A549 (cell line): ENCODE results near the gene PKP2. TPM values are rescaled to one million over a fixed set of nuclear protein-coding genes. Genes with fewer than 3 reads are reported as not detected.

Experiments
- ATAC-seq, 2 experiments: fragments of 200-7000 bp in 1 of 2; fragments of >200 bp in 1 of 2; cut with Nextera tagmentation in 1 of 2; cut with Tn5 transposase in 1 of 2; 3 replicates each; pipeline versions ENCODE4 v1.8.0 to v1.9.1; 2018 to 2020; ENCODE audit warnings: mild to moderate bottlenecking in 1 of 2, moderate library complexity in 1 of 2
- CTCF ChIA-PET: fragments of 300-600 bp; sonication (Branson Sonifier 250); formaldehyde crosslinking; extraction: SDS; loops from one replicate; lab custom pipeline; 2021; ENCODE audit warnings: antibody characterized with exemption, inconsistent platforms; lab: Yijun Ruan, JAX
- POLR2A ChIA-PET: fragments of 350-600 bp; formaldehyde crosslinking; extraction: SDS; loops from one replicate; lab custom pipeline; 2021; ENCODE audit warnings: antibody characterized with exemption, inconsistent platforms; lab: Yijun Ruan, JAX
- DNase-seq, 2 experiments: peaks; one replicate each; pipeline versions ENCODE4 v3.0.0 to v3.0.0-alpha.2; 2011 to 2016; ENCODE audit warnings: low read depth in 1 of 2, low spot score in 1 of 2
- FAIRE-seq: peaks from 2 replicates; lab custom pipeline; 2011; peaks lifted over from hg19 to GRCh38; lab: Jason Lieb, UNC
- H3K27ac ChIP-seq, 2 experiments: fragments of >200 bp; sonication (Bioruptor Twin); formaldehyde crosslinking; 3 replicates each; pipeline ENCODE4 v1.5.1; 2016 to 2017
- H3K4me1 ChIP-seq: fragments of >200 bp; sonication (Bioruptor Twin); formaldehyde crosslinking; 3 replicates; pipeline ENCODE4 v1.6.1; 2016
- H3K4me2 ChIP-seq: fragments of >200 bp; sonication (Bioruptor Twin); formaldehyde crosslinking; 3 replicates; pipeline ENCODE4 v1.6.1; 2016
- H3K4me3 ChIP-seq: fragments of >200 bp; sonication (Bioruptor Twin); formaldehyde crosslinking; 3 replicates; pipeline ENCODE4 v1.5.1; 2016
- H3K9me3 ChIP-seq: fragments of >200 bp; sonication (Bioruptor Twin); formaldehyde crosslinking; 3 replicates; pipeline ENCODE4 v1.6.1; 2016
- ESRRA ChIP-seq: fragments of 150-350 bp; IDR thresholded peaks from 2 replicates; pipeline ENCODE4 v1.6.1; 2014; ENCODE audit warnings: mild to moderate bottlenecking, low read length, borderline replicate concordance
- FOSL2 ChIP-seq, 2 experiments: fragments of 450-650 bp in 1 of 2; fragments of >200 bp in 1 of 2; sonication (Bioruptor Twin) in 1 of 2; formaldehyde crosslinking; IDR thresholded peaks; 2 replicates each; pipeline versions ENCODE4 v1.5.0 to v1.6.1; 2016 to 2020; ENCODE audit warnings: mild to moderate bottlenecking in 1 of 2, moderate library complexity in 1 of 2
- HDAC2 ChIP-seq: fragments of 200-600 bp; sonication (generic); IDR thresholded peaks from 2 replicates; pipeline ENCODE4 v1.6.1; 2016
- HOXA7 ChIP-seq: fragments of 250-450 bp; sonication (Bioruptor Pico); IDR thresholded peaks from 2 replicates; pipeline ENCODE4 v1.5.0; 2020; ENCODE audit warnings: mild to moderate bottlenecking, moderate library complexity
- HOXB13 ChIP-seq: fragments of 250-450 bp; sonication (Bioruptor Pico); IDR thresholded peaks from 2 replicates; pipeline ENCODE4 v1.5.0; 2020; ENCODE audit warnings: low read depth, mild to moderate bottlenecking, moderate library complexity
- MAFK ChIP-seq: fragments of 450-650 bp; IDR thresholded peaks from 2 replicates; pipeline ENCODE4 v1.6.1; 2014; ENCODE audit not compliant: partially characterized antibody
- NFE2L2 ChIP-seq: fragments of 150-350 bp; conservative IDR thresholded peaks from 2 replicates; pipeline ENCODE4 v1.6.1; 2014; ENCODE audit warnings: low read length
- NR3C1 ChIP-seq: fragments of >200 bp; sonication (Bioruptor Twin); formaldehyde crosslinking; IDR thresholded peaks from 3 replicates; pipeline ENCODE4 v1.6.1; 2017
- POLR2A ChIP-seq: IDR thresholded peaks from 2 replicates; pipeline ENCODE4 v1.6.1; 2012; ENCODE audit warnings: mild to moderate bottlenecking, low read length
- RCOR1 ChIP-seq: fragments of 150-350 bp; IDR thresholded peaks from 2 replicates; pipeline ENCODE4 v1.6.1; 2014; ENCODE audit warnings: antibody characterized with exemption, low read length, low read depth
- SMC3 ChIP-seq: fragments of >200 bp; sonication (Bioruptor Twin); formaldehyde crosslinking; IDR thresholded peaks from 3 replicates; pipeline ENCODE4 v1.6.1; 2018; ENCODE audit warnings: inconsistent platforms
- TFCP2L1 ChIP-seq: fragments of 250-450 bp; sonication (Bioruptor Pico); IDR thresholded peaks from 2 replicates; pipeline ENCODE4 v1.5.0; 2021; ENCODE audit warnings: mild to moderate bottlenecking
- ZFP36 ChIP-seq: fragments of 450-650 bp; IDR thresholded peaks from 2 replicates; pipeline ENCODE4 v1.6.1; 2014; ENCODE audit warnings: borderline replicate concordance; ENCODE audit not compliant: partially characterized antibody
- ZSCAN20 ChIP-seq: fragments of 250-450 bp; sonication (Bioruptor Pico); IDR thresholded peaks from 2 replicates; pipeline ENCODE4 v1.8.0; 2022; ENCODE audit warnings: mild to moderate bottlenecking, moderate library complexity
- WGBS: methylation state at CpG from one replicate; pipeline ENCODE4 v1.1.6; 2017; ENCODE audit errors: missing lambda C conversion rate; 5-methylcytosine and 5-hydroxymethylcytosine counted together
- polyA plus RNA-seq, 4 experiments: library from polyadenylated mRNA; depleted of rRNA in 3 of 4; stranded (reverse); fragments of >200 nt; fragmentation: RNase III in 1 of 4; extraction: RNeasy Plus Mini Kit Qiagen cat#74134 plus additional on column Dnase treatment in 1 of 4; gene quantifications; 2 replicates in 3 of 4; 3 replicates in 1 of 4; pipeline ENCODE4 v1.2.3, GENCODE V29; 2011 to 2017
- TF ChIP-seq, protein P1 (sequence below): fragments of 150-350 bp; IDR thresholded peaks from 2 replicates; pipeline ENCODE4 v1.6.1; 2014; ENCODE audit warnings: low read depth, mild to moderate bottlenecking, low read length
- TF ChIP-seq, protein P2 (sequence below): IDR thresholded peaks from 2 replicates; pipeline ENCODE4 v1.6.1; 2012; ENCODE audit warnings: low read depth, borderline replicate concordance
- TF ChIP-seq, protein P3 (sequence below): fragments of 200-600 bp; sonication (generic); IDR thresholded peaks from 2 replicates; pipeline ENCODE4 v1.6.1; 2016; ENCODE audit warnings: antibody characterized with exemption, mild to moderate bottlenecking, moderate library complexity

Gene PKP2
- polyA plus RNA-seq, 2 of the 4 experiments (the other 2 are of a cell fraction) = 2.3 to 7.1 TPM

DNA sequence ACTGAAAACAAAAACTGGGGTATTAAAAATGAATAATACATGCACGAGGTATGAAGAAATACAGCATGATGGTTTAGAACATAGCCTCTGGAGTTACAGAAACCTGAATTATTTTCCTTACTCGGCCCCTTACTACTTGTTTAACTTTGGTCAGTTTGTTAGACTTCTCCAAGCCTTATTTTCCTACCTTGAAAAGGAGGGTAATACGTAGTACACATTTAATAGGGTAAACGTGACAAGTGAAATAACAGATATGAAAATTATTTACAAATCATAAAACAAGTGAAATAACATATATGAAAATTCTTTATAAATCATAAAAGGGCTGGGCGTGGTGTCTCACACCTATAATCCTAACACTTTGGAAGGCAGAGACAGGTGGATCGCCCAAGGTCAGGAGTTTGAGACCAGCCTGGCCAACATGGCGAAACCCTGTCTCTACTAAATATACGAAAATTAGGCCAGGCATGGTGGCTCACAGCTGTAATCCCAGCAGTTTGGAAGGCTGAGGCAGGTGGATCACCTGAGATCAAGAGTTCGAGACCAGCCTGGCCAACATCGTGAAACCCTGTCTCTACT, 11.4 kb upstream of the PKP2 start (continued):
- TF ChIP-seq, protein P1, sequence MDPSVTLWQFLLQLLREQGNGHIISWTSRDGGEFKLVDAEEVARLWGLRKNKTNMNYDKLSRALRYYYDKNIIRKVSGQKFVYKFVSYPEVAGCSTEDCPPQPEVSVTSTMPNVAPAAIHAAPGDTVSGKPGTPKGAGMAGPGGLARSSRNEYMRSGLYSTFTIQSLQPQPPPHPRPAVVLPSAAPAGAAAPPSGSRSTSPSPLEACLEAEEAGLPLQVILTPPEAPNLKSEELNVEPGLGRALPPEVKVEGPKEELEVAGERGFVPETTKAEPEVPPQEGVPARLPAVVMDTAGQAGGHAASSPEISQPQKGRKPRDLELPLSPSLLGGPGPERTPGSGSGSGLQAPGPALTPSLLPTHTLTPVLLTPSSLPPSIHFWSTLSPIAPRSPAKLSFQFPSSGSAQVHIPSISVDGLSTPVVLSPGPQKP = no peak
- TF ChIP-seq, protein P2, sequence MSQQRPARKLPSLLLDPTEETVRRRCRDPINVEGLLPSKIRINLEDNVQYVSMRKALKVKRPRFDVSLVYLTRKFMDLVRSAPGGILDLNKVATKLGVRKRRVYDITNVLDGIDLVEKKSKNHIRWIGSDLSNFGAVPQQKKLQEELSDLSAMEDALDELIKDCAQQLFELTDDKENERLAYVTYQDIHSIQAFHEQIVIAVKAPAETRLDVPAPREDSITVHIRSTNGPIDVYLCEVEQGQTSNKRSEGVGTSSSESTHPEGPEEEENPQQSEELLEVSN = no peak
- TF ChIP-seq, protein P3, sequence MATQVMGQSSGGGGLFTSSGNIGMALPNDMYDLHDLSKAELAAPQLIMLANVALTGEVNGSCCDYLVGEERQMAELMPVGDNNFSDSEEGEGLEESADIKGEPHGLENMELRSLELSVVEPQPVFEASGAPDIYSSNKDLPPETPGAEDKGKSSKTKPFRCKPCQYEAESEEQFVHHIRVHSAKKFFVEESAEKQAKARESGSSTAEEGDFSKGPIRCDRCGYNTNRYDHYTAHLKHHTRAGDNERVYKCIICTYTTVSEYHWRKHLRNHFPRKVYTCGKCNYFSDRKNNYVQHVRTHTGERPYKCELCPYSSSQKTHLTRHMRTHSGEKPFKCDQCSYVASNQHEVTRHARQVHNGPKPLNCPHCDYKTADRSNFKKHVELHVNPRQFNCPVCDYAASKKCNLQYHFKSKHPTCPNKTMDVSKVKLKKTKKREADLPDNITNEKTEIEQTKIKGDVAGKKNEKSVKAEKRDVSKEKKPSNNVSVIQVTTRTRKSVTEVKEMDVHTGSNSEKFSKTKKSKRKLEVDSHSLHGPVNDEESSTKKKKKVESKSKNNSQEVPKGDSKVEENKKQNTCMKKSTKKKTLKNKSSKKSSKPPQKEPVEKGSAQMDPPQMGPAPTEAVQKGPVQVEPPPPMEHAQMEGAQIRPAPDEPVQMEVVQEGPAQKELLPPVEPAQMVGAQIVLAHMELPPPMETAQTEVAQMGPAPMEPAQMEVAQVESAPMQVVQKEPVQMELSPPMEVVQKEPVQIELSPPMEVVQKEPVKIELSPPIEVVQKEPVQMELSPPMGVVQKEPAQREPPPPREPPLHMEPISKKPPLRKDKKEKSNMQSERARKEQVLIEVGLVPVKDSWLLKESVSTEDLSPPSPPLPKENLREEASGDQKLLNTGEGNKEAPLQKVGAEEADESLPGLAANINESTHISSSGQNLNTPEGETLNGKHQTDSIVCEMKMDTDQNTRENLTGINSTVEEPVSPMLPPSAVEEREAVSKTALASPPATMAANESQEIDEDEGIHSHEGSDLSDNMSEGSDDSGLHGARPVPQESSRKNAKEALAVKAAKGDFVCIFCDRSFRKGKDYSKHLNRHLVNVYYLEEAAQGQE = no peak
- TF ChIP-seq FOSL2 (IDR thresholded peaks at IDR 0.05) (no peak), FOSL2 (CRISPR knock-in tag; IDR thresholded peaks at IDR 0.05) (no peak), TFCP2L1 (CRISPR knock-in tag) (no peak), ZSCAN20 (no peak), POLR2A (no peak), NFE2L2 (no peak), HOXA7 (CRISPR knock-in tag) (no peak)

DNA sequence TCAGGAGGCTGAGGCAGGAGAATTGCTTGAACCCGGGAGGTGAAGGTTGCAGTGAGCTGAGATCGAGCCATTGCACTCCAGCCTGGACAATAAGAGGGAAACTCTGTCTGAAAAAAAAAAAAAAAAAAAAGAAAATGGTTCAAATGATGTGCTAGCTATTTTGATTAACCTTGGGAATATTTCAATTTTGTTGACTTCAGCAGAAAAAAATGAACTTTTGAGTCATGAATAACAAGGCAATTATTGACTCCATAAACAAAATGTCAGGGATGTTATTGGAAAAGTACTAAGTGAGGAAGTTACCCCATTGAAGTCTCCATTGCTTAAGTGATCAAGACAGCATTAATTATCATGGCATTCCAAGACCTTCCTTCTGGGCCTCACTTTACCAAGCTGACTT, 10.6 kb upstream of the PKP2 start:
- FAIRE-seq (no peak), ATAC-seq (no peak), DNase-seq (no peak)
- no peak overlapping the region for H3K27ac ChIP-seq
- 69% methylated on average over 2 of the region's 2 CpGs for WGBS
- H3K4me3 ChIP-seq = no peak overlapping the region
- TF ChIP-seq MAFK (peak; percentile 77), SMC3 (no peak), ESRRA (no peak)
- peaks cover 2% of the 10 kb centered on the region; the same call in 2 of the 3 replicates for H3K4me1 ChIP-seq
- H3K4me2 ChIP-seq = no peak overlapping the region
- H3K9me3 ChIP-seq = no peaks in the 10 kb centered on the region
- ChIA-PET CTCF (no interaction called here), POLR2A (no interaction called here)

DNA sequence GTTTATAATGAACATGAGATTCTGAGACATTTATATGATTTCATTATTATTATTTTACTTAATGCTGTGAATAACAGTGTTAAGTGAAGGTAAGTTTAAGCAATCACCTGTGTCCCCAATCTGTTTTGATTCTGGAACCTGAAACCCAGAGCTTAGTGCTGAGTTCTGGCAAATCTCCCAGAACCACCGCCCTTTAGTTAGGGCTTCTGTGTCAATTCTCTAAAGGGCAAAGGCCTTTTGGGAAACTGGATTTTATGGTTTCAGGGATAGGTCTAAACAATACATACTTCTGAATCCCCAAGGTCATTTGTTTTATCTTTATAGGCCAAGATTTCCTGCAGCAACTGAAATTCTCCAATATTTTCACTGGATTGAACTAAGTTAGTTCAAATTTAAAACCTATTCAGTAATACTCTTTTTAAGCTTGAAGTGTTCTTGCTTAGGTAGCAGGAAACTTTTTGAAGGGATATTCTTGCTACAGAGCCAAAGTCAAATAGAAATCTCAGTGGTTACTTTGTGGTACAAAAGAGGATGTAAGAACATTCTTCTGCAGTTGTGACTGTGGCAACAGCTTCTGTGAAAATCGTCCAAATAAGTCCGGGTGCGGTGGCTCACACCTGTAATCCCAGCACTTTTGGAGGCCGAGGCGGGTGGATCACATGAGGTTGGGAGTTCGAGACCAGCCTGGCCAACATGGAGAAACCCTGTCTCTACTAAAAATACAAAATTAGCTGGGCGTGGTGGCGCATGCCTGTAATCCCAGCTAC, 10.0 kb upstream of the PKP2 start:
- TF ChIP-seq HDAC2 = no peak
- no peak for TF ChIP-seq SMC3
- no peak for TF ChIP-seq NR3C1
- no peak for TF ChIP-seq ZFP36
- no peak for TF ChIP-seq RCOR1
- no peak for TF ChIP-seq HOXB13
- ATAC-seq (no peak), DNase-seq (no peak), FAIRE-seq (no peak)
- POLR2A ChIA-PET = no interaction called here
- H3K9me3 ChIP-seq = no peaks in the 10 kb centered on the region
- H3K4me1 ChIP-seq = peaks cover 8% of the 10 kb centered on the region; the same call in 2 of the 3 replicates
- no peak overlapping the region for H3K4me2 ChIP-seq
- CTCF ChIA-PET = no interaction called here
- WGBS = 77% methylated on average over 9 of the region's 9 CpGs
- H3K27ac ChIP-seq = no peak overlapping the region
- H3K4me3 ChIP-seq = no peak overlapping the region
